Embryonic facial prominence (tissue), 1 donor: ENCODE data around the gene SEC16A.

Source experiments
- DNase-seq: peaks from one replicate; pipeline ENCODE4 v3.0.0-alpha.2; 2016; ENCODE audit errors: extremely low spot score

Gene SEC16A

GRCh38 chr9:136519263-136520052 lies 36.6 kb upstream of the SEC16A start:
- no peak for DNase-seq

DNA sequence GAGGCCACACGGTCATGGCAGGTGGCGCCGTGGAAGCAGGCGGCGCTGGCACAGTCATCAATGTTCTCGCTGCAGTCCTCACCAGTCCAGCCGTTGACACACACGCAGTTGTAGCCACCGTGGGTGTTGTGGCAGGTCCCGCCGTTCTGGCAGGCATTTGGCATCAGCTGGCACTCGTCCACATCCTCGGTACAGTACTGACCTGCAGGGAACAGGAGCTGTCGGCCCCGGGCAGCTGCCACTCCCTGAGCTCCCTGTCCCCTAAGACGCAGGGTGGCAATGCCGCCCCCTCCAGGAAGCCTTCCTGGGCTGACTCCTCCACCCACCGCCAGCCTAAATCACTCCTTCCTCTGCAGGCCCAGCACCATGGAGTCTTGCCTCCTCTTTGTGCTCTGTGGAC lies 35.8 kb upstream of the SEC16A start:
- DNase-seq: no peak

- no peak for DNase-seq
Observed at GRCh38 chr9:136517950-136518349, 35.1 kb upstream of the SEC16A start.

GRCh38 chr9:136517012-136517743 lies 34.3 kb upstream of the SEC16A start:
- no peak for DNase-seq

GRCh38 chr9:136516191-136516654 lies 33.4 kb upstream of the SEC16A start:
- no peak for DNase-seq

DNA sequence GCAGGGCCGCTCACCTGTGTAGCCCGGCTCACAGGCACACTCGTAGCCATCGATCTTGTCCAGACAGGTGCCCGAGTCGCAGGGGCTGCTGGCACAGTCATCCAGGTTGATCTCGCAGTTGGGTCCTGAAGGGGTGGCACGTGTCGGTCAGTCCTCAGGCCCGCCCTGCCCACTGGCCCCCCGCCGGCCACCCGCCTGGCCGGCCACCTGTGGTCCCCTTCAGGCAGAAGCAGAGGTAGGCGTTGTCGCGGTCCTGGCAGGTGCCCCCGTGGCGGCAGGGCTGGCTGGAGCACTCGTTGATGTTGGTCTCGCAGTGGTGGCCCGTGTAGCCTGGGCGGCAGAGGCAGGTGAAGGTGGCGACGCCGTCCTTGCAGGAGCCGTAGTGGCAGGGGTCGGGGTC lies 32.4 kb upstream of the SEC16A start:
- no peak for DNase-seq

- no peak for DNase-seq
Observed at GRCh38 chr9:136514022-136514714, 31.3 kb upstream of the SEC16A start.

DNA sequence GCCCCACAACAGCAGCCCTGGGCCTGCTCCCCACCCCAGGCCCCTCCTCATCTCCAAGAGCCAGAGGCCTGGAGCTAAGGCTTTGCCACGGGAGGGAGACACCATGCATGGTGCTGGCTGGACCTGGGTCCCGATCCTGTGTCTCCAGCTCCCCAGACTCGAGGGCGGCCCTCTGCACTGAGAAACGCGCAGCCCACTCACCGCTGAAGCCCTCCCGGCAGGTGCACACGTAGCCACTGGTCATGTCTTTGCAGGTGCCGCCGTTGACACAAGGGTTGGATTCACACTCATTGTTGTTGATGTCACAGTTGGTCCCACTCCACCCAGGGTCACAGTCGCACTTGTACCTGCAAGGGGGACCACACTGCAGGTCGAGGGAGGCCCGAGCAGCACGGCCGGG lies 30.4 kb upstream of the SEC16A start:
- no peak for DNase-seq

DNA sequence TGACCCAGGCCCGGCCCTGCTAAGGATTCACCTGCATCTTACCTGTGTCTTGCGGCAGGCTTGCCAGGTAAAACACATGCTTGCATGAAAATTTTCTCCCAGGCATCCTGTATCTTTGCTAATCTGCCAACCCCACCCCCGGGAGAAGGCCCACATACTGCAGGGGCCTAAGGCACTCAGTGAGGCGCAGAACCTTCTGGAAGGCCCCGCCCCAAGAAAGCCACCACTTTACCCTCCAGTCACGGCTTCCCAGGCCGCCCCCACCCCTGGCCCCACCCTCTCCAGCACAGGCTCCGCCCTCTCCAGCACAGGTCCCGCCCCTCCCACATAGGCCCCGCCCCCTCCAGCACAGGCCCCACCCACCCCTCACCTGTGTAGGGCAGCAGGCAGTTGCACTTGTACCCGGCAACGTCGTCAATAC lies 29.8 kb upstream of the SEC16A start:
- DNase-seq: no peak

DNA sequence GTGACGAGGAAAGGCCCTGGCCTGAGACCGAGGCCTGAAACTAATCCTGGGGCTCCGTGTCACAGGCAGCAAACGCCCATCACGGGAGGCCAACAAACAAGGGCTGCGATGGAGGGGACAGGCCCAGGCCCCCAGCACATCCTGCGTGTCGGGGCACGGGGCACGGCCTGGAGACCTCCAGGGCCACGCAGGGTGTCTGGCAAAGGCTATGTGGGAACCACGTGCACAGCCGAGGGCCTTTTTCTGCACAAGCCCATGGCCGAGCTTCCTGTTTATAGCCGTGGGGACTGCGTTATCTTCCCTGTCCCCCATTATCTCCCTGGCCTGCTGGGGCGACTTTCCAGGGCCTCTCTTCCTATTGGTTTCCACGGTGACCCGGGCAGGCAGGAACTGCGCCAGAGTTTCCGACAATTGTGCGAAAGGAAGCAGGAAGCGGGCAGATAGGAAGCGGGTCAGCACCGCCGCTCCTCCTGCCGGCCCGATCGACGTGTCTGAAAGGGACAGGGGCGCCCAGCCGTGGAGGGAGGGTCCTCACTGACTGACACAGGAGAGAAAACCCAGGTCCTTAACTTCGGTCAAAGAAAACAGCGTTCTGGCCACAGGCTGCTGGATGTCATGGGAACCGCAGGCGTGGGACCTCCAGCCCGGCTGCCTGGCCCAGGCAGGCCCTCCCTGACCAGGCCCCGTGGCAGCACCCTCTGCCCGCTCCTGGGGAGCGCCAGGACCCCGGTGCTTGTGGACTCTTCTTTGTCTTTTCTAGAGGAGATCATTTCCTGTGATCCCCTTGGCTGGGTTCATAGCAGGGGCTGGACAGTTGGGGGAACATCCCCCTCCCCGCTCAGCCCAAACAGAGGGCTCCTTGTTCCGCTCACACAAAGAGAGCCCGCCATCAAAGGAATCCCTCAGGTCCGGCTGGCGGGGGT lies 29.1 kb upstream of the SEC16A start:
- peak; percentile 45 for DNase-seq

GRCh38 chr9:136511144-136511669 lies 28.4 kb upstream of the SEC16A start:
- DNase-seq: no peak

DNA sequence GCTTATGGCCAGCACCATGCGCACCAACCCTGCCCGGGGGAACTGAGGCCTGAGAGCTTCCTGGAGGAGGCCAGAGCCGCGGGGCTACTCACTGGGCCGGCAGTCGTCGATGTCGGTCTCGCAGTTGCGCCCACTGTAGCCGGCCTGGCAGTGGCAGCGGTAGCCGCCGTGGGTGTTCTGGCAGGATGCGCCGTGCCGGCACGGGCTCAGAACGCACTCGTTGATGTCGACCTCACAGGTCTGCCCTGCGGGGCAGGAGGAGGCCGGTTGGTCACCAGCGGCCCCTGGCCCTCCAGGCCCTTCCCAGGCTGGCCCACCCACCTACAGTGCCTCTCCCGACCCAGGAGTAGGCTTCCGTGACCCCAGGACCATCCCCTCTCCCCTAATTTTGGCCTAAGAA lies 27.7 kb upstream of the SEC16A start:
- no peak for DNase-seq

- DNase-seq: no peak
Observed at GRCh38 chr9:136509549-136509948, 26.7 kb upstream of the SEC16A start.

GRCh38 chr9:136508729-136509500 lies 26.1 kb upstream of the SEC16A start:
- DNase-seq: no peak

DNA sequence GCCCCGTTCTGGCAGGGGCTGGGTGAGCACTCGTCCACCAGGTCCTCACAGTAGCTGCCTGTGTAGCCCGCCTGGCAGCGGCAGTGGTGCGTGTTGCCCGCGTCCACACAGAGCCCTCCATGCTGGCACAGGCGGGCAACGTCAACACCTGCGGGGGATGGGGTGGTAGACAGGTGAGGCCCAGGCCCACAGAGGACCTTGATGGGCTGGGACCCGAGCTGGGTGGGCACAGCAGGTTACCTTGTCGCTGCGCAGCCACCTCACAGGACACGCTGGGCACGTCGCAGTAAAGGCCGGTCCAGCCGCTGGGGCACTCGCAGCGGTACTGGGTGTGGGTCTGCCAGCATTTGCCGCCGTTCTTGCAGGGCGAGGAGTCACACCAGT lies 25.1 kb upstream of the SEC16A start:
- no peak for DNase-seq

DNA sequence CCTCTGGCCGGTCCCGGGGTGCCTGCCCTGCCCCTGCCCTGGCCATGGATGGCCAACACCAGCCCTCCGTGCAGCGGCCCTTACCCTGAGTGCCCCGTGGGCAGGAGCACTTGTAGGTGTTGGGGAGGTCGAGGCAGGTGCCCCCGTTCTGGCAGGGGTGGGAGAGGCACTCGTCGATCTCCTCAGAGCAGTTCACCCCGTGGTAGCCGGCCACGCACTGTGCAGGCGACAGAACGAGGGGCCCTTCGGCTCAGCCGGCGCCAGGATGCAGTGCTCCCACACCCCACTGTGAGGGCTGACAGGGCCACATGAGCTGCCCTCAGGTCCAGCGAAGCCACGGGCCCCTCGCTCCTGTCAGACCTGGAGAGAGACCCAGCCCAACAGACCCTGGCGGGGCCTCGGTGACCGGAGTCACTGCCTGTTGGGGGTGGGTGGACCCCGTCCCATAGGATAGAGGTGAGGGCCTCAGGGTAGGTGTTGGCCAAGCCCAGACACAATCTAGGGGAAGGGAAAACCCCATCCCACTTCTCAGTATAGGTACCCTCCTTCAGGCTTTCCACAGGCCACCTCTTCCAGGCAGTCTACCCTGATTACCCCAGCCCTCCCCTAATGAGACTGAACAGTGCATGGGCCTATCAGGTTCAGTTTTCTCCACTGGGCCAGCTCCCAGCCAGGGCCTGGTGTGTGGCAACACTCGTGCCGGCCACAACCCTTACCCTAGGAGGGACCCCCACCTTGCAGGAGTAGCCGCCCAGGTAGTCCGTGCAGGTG lies 24.6 kb upstream of the SEC16A start:
- DNase-seq: no peak

DNA sequence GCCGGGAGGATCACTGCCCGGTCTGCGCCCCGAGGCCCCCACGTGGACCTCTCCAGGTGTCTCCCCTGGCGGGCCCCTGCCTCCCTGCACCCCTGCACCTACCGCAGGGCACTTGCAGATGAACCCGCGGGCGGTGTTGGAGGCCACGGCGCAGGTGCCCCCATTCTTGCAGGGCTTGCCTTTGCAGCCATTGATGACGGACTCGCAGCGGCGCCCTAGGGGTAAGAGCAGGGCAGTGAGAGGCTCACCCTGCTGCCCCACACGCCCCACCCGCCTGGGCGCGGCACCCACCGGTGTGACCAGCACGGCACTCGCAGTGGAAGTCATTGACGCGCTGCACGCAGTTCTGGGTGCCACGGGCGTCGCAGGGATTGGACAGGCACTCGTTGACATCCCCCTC lies 23.6 kb upstream of the SEC16A start:
- DNase-seq: no peak

GRCh38 chr9:136505406-136506403 lies 22.9 kb upstream of the SEC16A start:
- DNase-seq: no peak
